GM21447 (cell line): Measurements from ENCODE around the gene KCNMB1.

Experiments
- ATAC-seq: cut with Tn5 transposase; IDR thresholded peaks from one replicate; pipeline ENCODE4 v1.9.1; 2021; ENCODE audit not compliant: unreplicated experiment

Gene KCNMB1

GRCh38 chr5:170342153-170342725, 46.9 kb downstream of the KCNMB1 start:
- ATAC-seq, result no peak

- no peak for ATAC-seq
Observed at GRCh38 chr5:170341545-170341944, 47.6 kb downstream of the KCNMB1 start.

GRCh38 chr5:170339780-170340167, 49.4 kb downstream of the KCNMB1 start:
- ATAC-seq, result no peak

GRCh38 chr5:170338933-170339779, 50.0 kb downstream of the KCNMB1 start:
- ATAC-seq, result peak; percentile 95

GRCh38 chr5:170338291-170338690, 50.9 kb downstream of the KCNMB1 start:
- no peak for ATAC-seq

GRCh38 chr5:170337045-170337733, 52.0 kb downstream of the KCNMB1 start:
- ATAC-seq, result no peak

- no peak for ATAC-seq
Observed at GRCh38 chr5:170336065-170336464, 53.1 kb downstream of the KCNMB1 start.

- no peak for ATAC-seq
Observed at GRCh38 chr5:170334626-170335025, 54.5 kb downstream of the KCNMB1 start.

- ATAC-seq, result peak; percentile 60
Observed at GRCh38 chr5:170333161-170333910, 55.8 kb downstream of the KCNMB1 start.

- ATAC-seq, result no peak
Observed at GRCh38 chr5:170332058-170332457, 57.1 kb downstream of the KCNMB1 start.

- ATAC-seq, result no peak
Observed at GRCh38 chr5:170330568-170331054, 58.6 kb downstream of the KCNMB1 start.

GRCh38 chr5:170329524-170329923, 59.6 kb downstream of the KCNMB1 start:
- ATAC-seq, result no peak

GRCh38 chr5:170327829-170328228, 61.3 kb downstream of the KCNMB1 start:
- no peak for ATAC-seq

GRCh38 chr5:170327168-170327567, 62.0 kb downstream of the KCNMB1 start:
- peak; percentile 39 for ATAC-seq
